ENCODE measurements around the gene FGFR4. TPM values are rescaled to one million over a fixed set of nuclear protein-coding genes. Genes with fewer than 3 reads are reported as not detected.

Gene FGFR4
- polyA plus RNA-seq, 1 donor (not counting 4 experiments of a cell fraction or from before 2014, with no cell fraction given): 0.62 TPM

GRCh38 chr5:177080265-177080664, 6.5 kb upstream of the FGFR4 start:
- TF ChIP-seq EZH2 (IDR thresholded peaks at IDR 0.05; ENCODE audit: low read length) (no peak), CTCF (optimal IDR thresholded peaks at IDR 0.05 in 1 of 3, IDR thresholded peaks at IDR 0.05 in 1 of 3, conservative IDR thresholded peaks at IDR 0.05 in 1 of 3; ENCODE audit: extremely low read depth in 1 of 3, insufficient read depth in 2 of 3, low read length in 3 of 3) (no peak)
- dilution Hi-C loops (cut with MboI; ENCODE audit: extremely low pct_ligation_motif_present, low sequenced_read_pairs): no loop called here
- FAIRE-seq: no peak

DNA sequence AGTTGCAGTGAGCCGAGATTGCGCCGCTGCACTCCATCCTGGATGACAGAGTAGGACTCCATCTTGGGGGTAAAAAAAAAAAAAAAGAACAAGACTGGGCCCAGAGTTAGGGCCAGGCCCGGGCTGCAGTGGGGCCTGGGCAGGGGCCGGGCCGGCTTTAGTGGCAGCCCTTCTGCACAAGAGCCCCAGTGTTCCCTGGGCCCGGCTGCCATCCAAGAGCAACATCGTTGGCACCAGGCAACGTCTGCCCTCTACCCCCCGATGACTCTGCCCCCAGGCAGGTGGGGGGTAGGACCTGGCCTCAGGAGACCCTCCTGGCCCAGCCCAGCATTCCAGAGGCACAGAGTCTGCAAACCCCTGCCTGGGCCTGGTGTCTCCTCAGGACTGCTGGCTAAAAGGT, 4.9 kb upstream of the FGFR4 start:
- Histone ChIP-seq H3K27ac (ENCODE audit: control insufficient read depth, insufficient read depth, low read length) (no peak overlapping the region), H3K36me3 (ENCODE audit: control insufficient read depth in 2 of 2, extremely low read depth in 1 of 2, insufficient read depth in 2 of 2, low read length in 2 of 2) (no peaks in the 10 kb centered on the region), H3K9me1 (ENCODE audit: control insufficient read depth, extremely low read depth, insufficient read depth, low read length) (no peaks in the 10 kb centered on the region), H3K9ac (ENCODE audit: control insufficient read depth, extremely low read depth, insufficient read depth, low read length) (no peak overlapping the region), H2AFZ (ENCODE audit: control insufficient read depth, low read length) (no peak overlapping the region), H3K4me2 (ENCODE audit: control insufficient read depth, extremely low read depth, insufficient read depth, low read depth, low read length) (no peak overlapping the region), H3K79me2 (ENCODE audit: control insufficient read depth, insufficient read depth, low read length) (no peaks in the 10 kb centered on the region), H4K20me1 (ENCODE audit: control insufficient read depth, extremely low read depth, insufficient read depth, low read length) (no peaks in the 10 kb centered on the region), H3K4me1 (ENCODE audit: control insufficient read depth, extremely low read depth, insufficient read depth, low read length) (peaks cover 2% of the 10 kb centered on the region), H3K9me3 (ENCODE audit: control insufficient read depth, low read depth, low read length) (no peaks in the 10 kb centered on the region), H3K4me3 (ENCODE audit: control insufficient read depth in 2 of 3, extremely low read depth in 1 of 3, insufficient read depth in 2 of 3, low read depth in 1 of 3, low read length in 3 of 3) (no peak overlapping the region), H3K27me3 (ENCODE audit: control insufficient read depth, extremely low read depth, insufficient read depth, low read length) (peaks cover 10% of the 10 kb centered on the region)
- TF ChIP-seq EZH2 (IDR thresholded peaks at IDR 0.05; ENCODE audit: low read length): no peak
- TF ChIP-seq CTCF (optimal IDR thresholded peaks at IDR 0.05 in 1 of 3, IDR thresholded peaks at IDR 0.05 in 1 of 3, conservative IDR thresholded peaks at IDR 0.05 in 1 of 3; ENCODE audit: extremely low read depth in 1 of 3, insufficient read depth in 2 of 3, low read length in 3 of 3): no peak
- no peak for FAIRE-seq
- dilution Hi-C loops (cut with MboI; ENCODE audit: extremely low pct_ligation_motif_present, low sequenced_read_pairs): no loop called here
- DNase-seq (ENCODE audit: low read depth, low spot score): no peak

More at GRCh38 chr5:177080265-177080664, 6.5 kb upstream of the FGFR4 start:
- Histone ChIP-seq H3K79me2 (ENCODE audit: control insufficient read depth, insufficient read depth, low read length) (no peaks in the 10 kb centered on the region), H3K9ac (ENCODE audit: control insufficient read depth, extremely low read depth, insufficient read depth, low read length) (no peak overlapping the region), H4K20me1 (ENCODE audit: control insufficient read depth, extremely low read depth, insufficient read depth, low read length) (no peaks in the 10 kb centered on the region), H3K27ac (ENCODE audit: control insufficient read depth, insufficient read depth, low read length) (no peak overlapping the region), H3K36me3 (ENCODE audit: control insufficient read depth in 2 of 2, extremely low read depth in 1 of 2, insufficient read depth in 2 of 2, low read length in 2 of 2) (no peaks in the 10 kb centered on the region), H3K9me3 (ENCODE audit: control insufficient read depth, low read depth, low read length) (no peaks in the 10 kb centered on the region), H3K4me3 (ENCODE audit: control insufficient read depth in 2 of 3, extremely low read depth in 1 of 3, insufficient read depth in 2 of 3, low read depth in 1 of 3, low read length in 3 of 3) (no peak overlapping the region), H2AFZ (ENCODE audit: control insufficient read depth, low read length) (no peak overlapping the region), H3K9me1 (ENCODE audit: control insufficient read depth, extremely low read depth, insufficient read depth, low read length) (no peaks in the 10 kb centered on the region), H3K4me1 (ENCODE audit: control insufficient read depth, extremely low read depth, insufficient read depth, low read length) (no peaks in the 10 kb centered on the region), H3K27me3 (ENCODE audit: control insufficient read depth, extremely low read depth, insufficient read depth, low read length) (peaks cover 10% of the 10 kb centered on the region), H3K4me2 (ENCODE audit: control insufficient read depth, extremely low read depth, insufficient read depth, low read depth, low read length) (no peak overlapping the region)
- no peak for DNase-seq (ENCODE audit: low read depth, low spot score)
